Glutamatergic neuron (in vitro differentiated cells): ENCODE results near the gene RBM43. TPM values are rescaled to one million over a fixed set of nuclear protein-coding genes. Genes with fewer than 3 reads are reported as not detected.

Experiments
- DNase-seq: peaks from one replicate; pipeline ENCODE4 v3.0.0; 2022
- H3K27ac Mint-ChIP-seq: one replicate; pipeline ENCODE4 v1.8.0; 2020; ENCODE audit warnings: mild to moderate bottlenecking, mixed read lengths, inconsistent platforms; ENCODE audit not compliant: unreplicated experiment
- H3K27me3 Mint-ChIP-seq: one replicate; pipeline ENCODE4 v1.8.0; 2020; ENCODE audit warnings: mild to moderate bottlenecking, moderate library complexity, mixed read lengths, inconsistent platforms; ENCODE audit not compliant: unreplicated experiment
- H3K36me3 Mint-ChIP-seq: one replicate; pipeline ENCODE4 v1.8.0; 2020; ENCODE audit warnings: mild to moderate bottlenecking, mixed read lengths, inconsistent platforms; ENCODE audit not compliant: unreplicated experiment
- H3K4me1 Mint-ChIP-seq: one replicate; pipeline ENCODE4 v1.8.0; 2020; ENCODE audit warnings: mild to moderate bottlenecking, low read depth, mixed read lengths, inconsistent platforms; ENCODE audit not compliant: unreplicated experiment
- H3K4me3 Mint-ChIP-seq: one replicate; pipeline ENCODE4 v1.8.0; 2020; ENCODE audit warnings: mild to moderate bottlenecking, mixed read lengths, inconsistent platforms; ENCODE audit not compliant: unreplicated experiment
- H3K9me3 Mint-ChIP-seq: one replicate; pipeline ENCODE4 v1.8.0; 2020; ENCODE audit warnings: mild to moderate bottlenecking, moderate library complexity, mixed read lengths, inconsistent platforms; ENCODE audit not compliant: unreplicated experiment
- total RNA-seq: library from RNA; stranded (reverse); fragmentation: NEBNext Ultra II Directional; extraction: Animal tissue kit (Norgen Biotek cat#: 25700); gene quantifications from one replicate; pipeline ENCODE4 v1.2.1, GENCODE V29; 2021; ENCODE audit not compliant: unreplicated experiment
- TF ChIP-seq, protein P1 (sequence below): fragments of 200-600 bp; sonication (generic); IDR thresholded peaks from one replicate; pipeline ENCODE4 v1.5.0; 2021; ENCODE audit not compliant: partially characterized antibody, unreplicated experiment

The RBM43 gene
- total RNA-seq, 1 donor from 2014 or later: 1.1 TPM

- Mint-ChIP-seq H3K36me3 (no peaks in the 10 kb centered on the region), H3K27me3 (no peaks in the 10 kb centered on the region), H3K9me3 (peaks cover 2% of the 10 kb centered on the region), H3K4me3 (no peak overlapping the region), H3K27ac (no peak overlapping the region), H3K4me1 (peaks cover 3% of the 10 kb centered on the region)
- DNase-seq: no peak
- TF ChIP-seq, protein P1, sequence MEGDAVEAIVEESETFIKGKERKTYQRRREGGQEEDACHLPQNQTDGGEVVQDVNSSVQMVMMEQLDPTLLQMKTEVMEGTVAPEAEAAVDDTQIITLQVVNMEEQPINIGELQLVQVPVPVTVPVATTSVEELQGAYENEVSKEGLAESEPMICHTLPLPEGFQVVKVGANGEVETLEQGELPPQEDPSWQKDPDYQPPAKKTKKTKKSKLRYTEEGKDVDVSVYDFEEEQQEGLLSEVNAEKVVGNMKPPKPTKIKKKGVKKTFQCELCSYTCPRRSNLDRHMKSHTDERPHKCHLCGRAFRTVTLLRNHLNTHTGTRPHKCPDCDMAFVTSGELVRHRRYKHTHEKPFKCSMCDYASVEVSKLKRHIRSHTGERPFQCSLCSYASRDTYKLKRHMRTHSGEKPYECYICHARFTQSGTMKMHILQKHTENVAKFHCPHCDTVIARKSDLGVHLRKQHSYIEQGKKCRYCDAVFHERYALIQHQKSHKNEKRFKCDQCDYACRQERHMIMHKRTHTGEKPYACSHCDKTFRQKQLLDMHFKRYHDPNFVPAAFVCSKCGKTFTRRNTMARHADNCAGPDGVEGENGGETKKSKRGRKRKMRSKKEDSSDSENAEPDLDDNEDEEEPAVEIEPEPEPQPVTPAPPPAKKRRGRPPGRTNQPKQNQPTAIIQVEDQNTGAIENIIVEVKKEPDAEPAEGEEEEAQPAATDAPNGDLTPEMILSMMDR: no peak
These were observed 966 bp upstream of the RBM43 start for GRCh38 chr2:151262629-151263028.

DNA sequence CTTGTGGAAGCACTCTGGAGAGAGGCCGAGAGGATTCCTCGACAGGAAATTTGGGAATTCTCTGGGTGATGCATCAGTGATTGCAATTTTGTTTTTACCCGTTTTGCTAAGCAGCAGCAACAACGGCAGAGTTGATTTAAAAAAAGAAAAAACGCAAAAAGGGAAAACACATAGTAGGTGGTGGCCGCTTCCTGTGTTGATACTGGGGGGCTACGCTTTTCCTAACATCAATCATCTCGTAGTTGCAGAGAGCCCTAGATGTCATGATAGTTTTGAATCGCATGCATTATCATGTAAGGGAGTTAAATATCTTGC lies 271 bp upstream of the RBM43 start:
- DNase-seq: no peak
- peak overlapping the region; percentile 81 for H3K4me3 Mint-ChIP-seq
- no peaks in the 10 kb centered on the region for H3K36me3 Mint-ChIP-seq
- H3K27me3 Mint-ChIP-seq: no peaks in the 10 kb centered on the region
- TF ChIP-seq, protein P1: no peak
- no peaks in the 10 kb centered on the region for H3K9me3 Mint-ChIP-seq
- no peak overlapping the region for H3K27ac Mint-ChIP-seq
- peaks cover 3% of the 10 kb centered on the region for H3K4me1 Mint-ChIP-seq

GRCh38 chr2:151260573-151261230 lies 961 bp downstream of the RBM43 start:
- no peak for DNase-seq
- H3K36me3 Mint-ChIP-seq: no peaks in the 10 kb centered on the region
- H3K4me1 Mint-ChIP-seq: peaks cover 3% of the 10 kb centered on the region
- H3K4me3 Mint-ChIP-seq: peak overlapping the region; percentile 73
- H3K27me3 Mint-ChIP-seq: no peaks in the 10 kb centered on the region
- no peaks in the 10 kb centered on the region for H3K9me3 Mint-ChIP-seq
- TF ChIP-seq, protein P1: no peak
- peak overlapping the region; percentile 4 for H3K27ac Mint-ChIP-seq

- no peaks in the 10 kb centered on the region for H3K27me3 Mint-ChIP-seq
- peaks cover 3% of the 10 kb centered on the region for H3K4me1 Mint-ChIP-seq
- H3K36me3 Mint-ChIP-seq: no peaks in the 10 kb centered on the region
- no peak for DNase-seq
- TF ChIP-seq, protein P1: no peak
- no peak overlapping the region for H3K4me3 Mint-ChIP-seq
- H3K9me3 Mint-ChIP-seq: no peaks in the 10 kb centered on the region
- H3K27ac Mint-ChIP-seq: no peak overlapping the region
These were observed 3.5 kb downstream of the RBM43 start for GRCh38 chr2:151258121-151258520.

- TF ChIP-seq, protein P1: no peak
- H3K4me3 Mint-ChIP-seq: no peak overlapping the region
- H3K27ac Mint-ChIP-seq: no peak overlapping the region
- H3K36me3 Mint-ChIP-seq: peaks cover 12% of the 10 kb centered on the region
- H3K4me1 Mint-ChIP-seq: no peaks in the 10 kb centered on the region
- no peaks in the 10 kb centered on the region for H3K27me3 Mint-ChIP-seq
- no peak for DNase-seq
- peaks cover 1% of the 10 kb centered on the region for H3K9me3 Mint-ChIP-seq
These were observed 9.0 kb downstream of the RBM43 start for GRCh38 chr2:151252646-151253045.
